SK-N-MC (cell line): ENCODE data around the gene MAST3.

Source experiments
- EZH2 ChIP-seq: fragments of 200-600 bp; sonication (generic); IDR thresholded peaks from one replicate; pipeline ENCODE4 v1.6.1; 2017; ENCODE audit warnings: antibody characterized with exemption
- FOXP2 ChIP-seq: optimal IDR thresholded peaks from 2 replicates; pipeline ENCODE3; 2011; ENCODE audit warnings: mild to moderate bottlenecking, moderate library complexity; ENCODE audit not compliant: insufficient read depth; ENCODE audit errors: extremely low read length, control extremely low read depth
- POLR2AphosphoS5 ChIP-seq: IDR thresholded peaks from 2 replicates; pipeline ENCODE4 v1.6.1; 2012; ENCODE audit warnings: mild to moderate bottlenecking, low read depth, low read length, borderline replicate concordance

DNA sequence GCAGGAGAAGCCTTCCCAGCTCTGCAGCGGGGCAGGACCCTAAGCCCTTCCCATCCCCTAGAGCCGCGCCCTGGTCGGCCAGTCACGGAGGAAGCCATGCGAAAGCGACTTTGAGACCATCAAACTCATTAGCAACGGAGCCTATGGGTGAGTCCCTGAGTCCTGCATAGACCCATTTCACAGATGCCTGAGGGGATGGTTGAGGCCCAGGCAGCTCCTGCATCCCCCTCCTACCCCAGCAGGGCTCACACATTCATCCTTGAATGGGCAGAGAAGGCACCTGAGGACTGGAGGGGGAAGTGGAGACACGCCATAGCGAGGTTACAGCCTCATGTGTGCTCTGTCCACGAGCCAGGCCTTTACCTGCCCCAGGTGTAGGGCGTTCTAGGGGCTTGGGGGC lies 31.2 kb downstream of the MAST3 start:
- TF ChIP-seq EZH2: no peak
- no peak for TF ChIP-seq POLR2AphosphoS5
- TF ChIP-seq FOXP2: no peak
